Immature natural killer cell (primary cell): ENCODE data around the gene CHERP. TPM values are rescaled to one million over a fixed set of nuclear protein-coding genes. Genes with fewer than 3 reads are reported as not detected.
"Not testable (repeated sequence)": the region's sequence is repeated elsewhere in the genome, so short reads cannot be mapped to it uniquely, and the experiment has no call there.

Source experiments
- DNase-seq, 3 donors: peaks; one replicate each; pipeline ENCODE4 v3.0.0; 2022; ENCODE audit warnings: mixed read lengths in 1 of 3
- H3K27ac Mint-ChIP-seq, 6 donors: one replicate each; pipeline ENCODE4 v1.8.0; 2020; ENCODE audit warnings: mixed read lengths in 6 of 6, mild to moderate bottlenecking in 5 of 6, inconsistent platforms in 4 of 6, moderate library complexity in 3 of 6
- H3K27me3 Mint-ChIP-seq, 3 donors: one replicate each; pipeline ENCODE4 v1.8.0; 2020 to 2021; ENCODE audit warnings: low read depth in 3 of 3, mild to moderate bottlenecking in 3 of 3, mixed read lengths in 3 of 3, moderate library complexity in 3 of 3, inconsistent platforms in 1 of 3
- H3K36me3 Mint-ChIP-seq, 3 donors: one replicate each; pipeline ENCODE4 v1.8.0; 2020; ENCODE audit warnings: mixed read lengths in 3 of 3, inconsistent platforms in 2 of 3, mild to moderate bottlenecking in 2 of 3
- H3K4me1 Mint-ChIP-seq, 2 donors: one replicate each; pipeline ENCODE4 v1.8.0; 2020; ENCODE audit warnings: inconsistent platforms in 2 of 2, mild to moderate bottlenecking in 2 of 2, mixed read lengths in 2 of 2, moderate library complexity in 1 of 2
- H3K4me3 Mint-ChIP-seq, 5 donors: one replicate each; pipeline ENCODE4 v1.8.0; 2020; ENCODE audit warnings: mild to moderate bottlenecking in 5 of 5, mixed read lengths in 5 of 5, inconsistent platforms in 3 of 5, moderate library complexity in 3 of 5
- H3K9me3 Mint-ChIP-seq, 6 donors: one replicate each; pipeline ENCODE4 v1.8.0; 2020; ENCODE audit warnings: mild to moderate bottlenecking in 6 of 6, mixed read lengths in 6 of 6, inconsistent platforms in 4 of 6, moderate library complexity in 3 of 6
- polyA plus RNA-seq, 3 donors: library from polyadenylated mRNA; unstranded; fragments of 300-500 nt; fragmentation: Illumina TruSeq; gene quantifications; one replicate each; pipeline ENCODE4 v1.2.3, GENCODE V29; 2021

Gene CHERP
- polyA plus RNA-seq, 3 donors from 2014 or later, result 1.6 to 19.9 (median 3.4) TPM

GRCh38 chr19:16516923-16517610 lies 25.2 kb downstream of the CHERP start:
- H3K27me3 Mint-ChIP-seq, result peaks cover 0 to 5% (median 1%) of the 10 kb centered on the region in 3 donors
- no peaks in the 10 kb centered on the region for H3K9me3 Mint-ChIP-seq
- H3K36me3 Mint-ChIP-seq, result peaks cover 0 to 25% (median 10%) of the 10 kb centered on the region in 3 donors
- peak overlapping the region in 4 of 6 donors; percentile 30 to 75 (median 58) for H3K27ac Mint-ChIP-seq
- no peak overlapping the region for H3K4me3 Mint-ChIP-seq
- peak; percentile 35 to 38 (median 38) for DNase-seq
- peaks cover 12 to 15% of the 10 kb centered on the region in 2 donors for H3K4me1 Mint-ChIP-seq

GRCh38 chr19:16516381-16516780 lies 25.9 kb downstream of the CHERP start:
- peaks cover 12 to 15% of the 10 kb centered on the region in 2 donors for H3K4me1 Mint-ChIP-seq
- no peak overlapping the region for H3K4me3 Mint-ChIP-seq
- H3K9me3 Mint-ChIP-seq, result no peaks in the 10 kb centered on the region
- peaks cover 0 to 5% (median 1%) of the 10 kb centered on the region in 3 donors for H3K27me3 Mint-ChIP-seq
- H3K27ac Mint-ChIP-seq, result peak overlapping the region in 1 of 6 donors; percentile 22
- no peak for DNase-seq
- peaks cover 0 to 25% (median 10%) of the 10 kb centered on the region in 3 donors for H3K36me3 Mint-ChIP-seq

- H3K9me3 Mint-ChIP-seq, result no peaks in the 10 kb centered on the region
- H3K4me3 Mint-ChIP-seq, result no peak overlapping the region
- DNase-seq, result no peak
- H3K27me3 Mint-ChIP-seq, result peaks cover 0 to 6% (median 1%) of the 10 kb centered on the region in 3 donors
- peaks cover 0 to 15% (median 10%) of the 10 kb centered on the region in 3 donors for H3K36me3 Mint-ChIP-seq
- H3K27ac Mint-ChIP-seq, result no peak overlapping the region
- peaks cover 12 to 15% of the 10 kb centered on the region in 2 donors for H3K4me1 Mint-ChIP-seq
Measured at GRCh38 chr19:16514383-16515019, 27.7 kb downstream of the CHERP start.

- peaks cover 11 to 12% of the 10 kb centered on the region in 2 donors for H3K4me1 Mint-ChIP-seq
- not testable (repeated sequence) for DNase-seq, H3K9me3 Mint-ChIP-seq, H3K27me3 Mint-ChIP-seq, H3K36me3 Mint-ChIP-seq, H3K4me3 Mint-ChIP-seq, H3K27ac Mint-ChIP-seq
Measured at GRCh38 chr19:16512611-16513010, 29.6 kb downstream of the CHERP start.

GRCh38 chr19:16509141-16510061 lies 32.8 kb downstream of the CHERP start:
- Mint-ChIP-seq H3K4me3 (no peak overlapping the region), H3K9me3 (no peaks in the 10 kb centered on the region), H3K4me1 (no peaks in the 10 kb centered on the region), H3K27ac (no peak overlapping the region), H3K27me3 (peaks cover 0 to 2% (median 0%) of the 10 kb centered on the region in 3 donors), H3K36me3 (no peaks in the 10 kb centered on the region)
- no peak for DNase-seq

- H3K27ac Mint-ChIP-seq, result no peak overlapping the region
- no peak for DNase-seq
- no peaks in the 10 kb centered on the region for H3K36me3 Mint-ChIP-seq
- H3K4me3 Mint-ChIP-seq, result no peak overlapping the region
- H3K4me1 Mint-ChIP-seq, result no peaks in the 10 kb centered on the region
- no peaks in the 10 kb centered on the region for H3K9me3 Mint-ChIP-seq
- peaks cover 0 to 2% (median 0%) of the 10 kb centered on the region in 3 donors for H3K27me3 Mint-ChIP-seq
Measured at GRCh38 chr19:16508546-16508945, 33.7 kb downstream of the CHERP start.

GRCh38 chr19:16506961-16507360 lies 35.3 kb downstream of the CHERP start:
- H3K4me1 Mint-ChIP-seq, result no peaks in the 10 kb centered on the region
- H3K4me3 Mint-ChIP-seq, result no peak overlapping the region
- H3K27me3 Mint-ChIP-seq, result peaks cover 0 to 2% (median 0%) of the 10 kb centered on the region in 3 donors
- H3K9me3 Mint-ChIP-seq, result no peaks in the 10 kb centered on the region
- DNase-seq, result no peak
- no peaks in the 10 kb centered on the region for H3K36me3 Mint-ChIP-seq
- H3K27ac Mint-ChIP-seq, result no peak overlapping the region

- not testable (repeated sequence) for DNase-seq, H3K9me3 Mint-ChIP-seq, H3K36me3 Mint-ChIP-seq, H3K4me3 Mint-ChIP-seq, H3K4me1 Mint-ChIP-seq, H3K27me3 Mint-ChIP-seq, H3K27ac Mint-ChIP-seq
Measured at GRCh38 chr19:16506161-16506560, 36.1 kb downstream of the CHERP start.

- DNase-seq, result no peak
- Mint-ChIP-seq H3K4me3 (no peak overlapping the region), H3K4me1 (no peaks in the 10 kb centered on the region), H3K27ac (no peak overlapping the region), H3K36me3 (peaks cover 0 to 4% (median 3%) of the 10 kb centered on the region in 3 donors), H3K9me3 (no peaks in the 10 kb centered on the region), H3K27me3 (no peaks in the 10 kb centered on the region)
Measured at GRCh38 chr19:16504271-16504670, 38.0 kb downstream of the CHERP start.

GRCh38 chr19:16497837-16498236 lies 44.4 kb downstream of the CHERP start:
- Mint-ChIP-seq H3K9me3 (no peaks in the 10 kb centered on the region), H3K4me1 (peaks cover 8 to 29% of the 10 kb centered on the region in 2 donors), H3K4me3 (peak overlapping the region in 4 of 5 donors; percentile 45 to 53 (median 50)), H3K27me3 (peaks cover 0 to 2% (median 0%) of the 10 kb centered on the region in 3 donors), H3K36me3 (peaks cover 0 to 4% (median 3%) of the 10 kb centered on the region in 3 donors), H3K27ac (peak overlapping the region in 1 of 6 donors; percentile 39)
- no peak for DNase-seq

GRCh38 chr19:16497042-16497441 lies 45.2 kb downstream of the CHERP start:
- no peak for DNase-seq
- Mint-ChIP-seq H3K4me1 (peaks cover 8 to 29% of the 10 kb centered on the region in 2 donors), H3K4me3 (peak overlapping the region; percentile 38 to 96 (median 88)), H3K36me3 (peaks cover 0 to 4% (median 3%) of the 10 kb centered on the region in 3 donors), H3K27ac (peak overlapping the region in 2 of 6 donors; percentile 25 to 40), H3K9me3 (no peaks in the 10 kb centered on the region), H3K27me3 (peaks cover 0 to 2% (median 0%) of the 10 kb centered on the region in 3 donors)

GRCh38 chr19:16496613-16496983 lies 45.6 kb downstream of the CHERP start:
- peak overlapping the region; percentile 88 to 96 (median 93) for H3K4me3 Mint-ChIP-seq
- H3K9me3 Mint-ChIP-seq, result no peaks in the 10 kb centered on the region
- peak overlapping the region; percentile 79 to 97 (median 94) for H3K27ac Mint-ChIP-seq
- H3K27me3 Mint-ChIP-seq, result peaks cover 0 to 2% (median 0%) of the 10 kb centered on the region in 3 donors
- H3K36me3 Mint-ChIP-seq, result peaks cover 0 to 4% (median 3%) of the 10 kb centered on the region in 3 donors
- peaks cover 8 to 29% of the 10 kb centered on the region in 2 donors for H3K4me1 Mint-ChIP-seq
- no peak for DNase-seq

- Mint-ChIP-seq H3K36me3 (peaks cover 0 to 1% (median under 1%) of the 10 kb centered on the region in 3 donors), H3K4me1 (peaks cover 8 to 29% of the 10 kb centered on the region in 2 donors), H3K27ac (peak within 1 kb of the TSS; percentile 79 to 97 (median 94)), H3K4me3 (peak within 1 kb of the TSS; percentile 88 to 96 (median 93)), H3K9me3 (no peaks in the 10 kb centered on the region), H3K27me3 (peaks cover 0 to 2% (median 0%) of the 10 kb centered on the region in 3 donors)
- peak; percentile 94 to 95 (median 95) for DNase-seq
Measured at GRCh38 chr19:16495982-16496612, 46.1 kb downstream of the CHERP start, which contains the start of the genes C19orf44 and CALR3. C19orf44 (plus strand) TSS chr19:16496394; CDS start chr19:16500793, 4,399 bp downstream. CALR3 (minus strand) TSS chr19:16496167; CDS start chr19:16496129, 38 bp downstream.
